GM12873 (cell line): ENCODE measurements around the gene GATA3.

Experiments
- CTCF ChIP-seq: IDR thresholded peaks from 2 replicates; pipeline ENCODE4 v1.5.1; 2012; ENCODE audit warnings: low read depth, mild to moderate bottlenecking, moderate library complexity, low read length, control low read depth; ENCODE audit not compliant: insufficient read depth; ENCODE audit errors: missing control alignments

The GATA3 gene

DNA sequence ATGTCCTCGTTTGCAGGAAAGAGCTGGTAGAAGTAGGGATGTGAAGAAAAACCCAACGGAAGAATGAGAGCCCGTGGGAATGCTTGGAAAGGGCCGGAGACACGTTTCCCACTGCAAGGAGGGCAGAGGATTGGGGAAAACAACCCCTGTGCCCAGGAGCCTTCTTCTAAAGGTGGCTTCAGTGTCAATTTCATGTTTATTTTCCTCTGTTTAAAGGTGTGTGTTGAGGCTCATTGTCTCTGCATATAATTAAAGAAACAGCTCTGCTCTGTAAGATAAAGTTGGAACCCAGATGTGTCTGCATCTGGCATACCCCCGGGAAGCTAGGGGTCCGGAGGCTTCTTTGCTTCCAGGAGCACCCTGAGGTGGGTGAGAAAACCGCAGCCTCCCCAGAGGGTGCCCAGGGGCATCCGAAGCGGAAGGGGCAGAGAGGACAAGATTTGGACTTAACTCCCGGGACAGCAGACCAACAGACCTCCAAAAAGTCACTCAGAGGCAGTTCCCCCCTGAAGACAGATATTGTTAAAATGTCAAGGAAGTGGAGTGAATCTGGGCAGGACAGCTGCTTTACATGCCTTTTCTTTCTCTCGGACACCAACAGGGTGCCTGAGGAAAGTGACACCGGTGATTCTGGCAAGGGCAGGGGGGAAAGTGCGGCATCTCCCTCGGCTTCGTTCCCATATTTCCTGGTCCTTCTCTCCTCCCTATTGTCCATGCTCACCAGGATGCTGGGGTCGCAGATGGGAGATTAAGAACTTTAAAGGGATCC, 8.6 kb upstream of the GATA3 start:
- TF ChIP-seq CTCF: no peak

GRCh38 chr10:8047452-8048280, 6.8 kb upstream of the GATA3 start:
- no peak for TF ChIP-seq CTCF

GRCh38 chr10:8048281-8049008, 6.0 kb upstream of the GATA3 start:
- no peak for TF ChIP-seq CTCF

DNA sequence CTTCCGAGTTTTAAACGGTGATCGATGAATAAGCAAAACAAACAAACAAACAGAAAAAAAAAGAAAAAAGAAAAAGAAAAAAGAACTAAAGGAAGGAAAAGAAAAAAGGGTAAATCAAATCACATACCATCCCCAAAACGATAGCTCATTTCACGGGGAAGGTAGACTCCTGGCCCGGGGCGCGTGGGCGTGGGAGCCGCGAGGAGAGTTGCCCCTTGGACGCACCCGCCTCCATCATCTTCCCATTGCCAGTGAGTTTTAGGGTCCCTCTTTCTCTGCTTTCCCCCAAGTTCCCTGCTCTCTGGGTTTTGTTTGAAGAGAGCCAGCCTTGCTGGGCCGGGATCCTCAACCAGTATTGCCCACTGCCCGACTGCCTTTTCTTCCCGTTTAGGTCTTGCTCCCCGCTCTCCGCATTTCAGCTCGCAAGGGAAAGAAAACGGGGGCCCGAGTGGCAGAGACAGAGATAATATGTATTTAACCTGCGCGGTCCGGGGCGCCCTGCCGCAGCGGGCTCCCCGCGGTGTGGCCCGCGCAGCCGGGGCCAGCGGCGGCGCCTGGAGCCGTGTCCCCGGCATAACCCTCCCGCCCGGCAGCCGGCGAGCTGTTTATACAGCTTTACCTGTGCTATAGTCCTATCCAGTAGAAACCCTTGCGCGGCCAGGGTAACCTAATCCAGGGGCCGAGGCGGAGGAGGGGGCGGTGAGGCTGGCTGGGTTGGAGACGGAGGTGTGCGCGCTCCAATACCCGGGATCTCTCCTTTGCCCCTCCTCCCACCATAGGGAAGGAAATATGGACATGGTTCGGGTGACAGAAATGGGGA, 5.2 kb upstream of the GATA3 start:
- TF ChIP-seq CTCF: no peak

- TF ChIP-seq CTCF: no peak
Measured at GRCh38 chr10:8049865-8050555, 4.5 kb upstream of the GATA3 start.

DNA sequence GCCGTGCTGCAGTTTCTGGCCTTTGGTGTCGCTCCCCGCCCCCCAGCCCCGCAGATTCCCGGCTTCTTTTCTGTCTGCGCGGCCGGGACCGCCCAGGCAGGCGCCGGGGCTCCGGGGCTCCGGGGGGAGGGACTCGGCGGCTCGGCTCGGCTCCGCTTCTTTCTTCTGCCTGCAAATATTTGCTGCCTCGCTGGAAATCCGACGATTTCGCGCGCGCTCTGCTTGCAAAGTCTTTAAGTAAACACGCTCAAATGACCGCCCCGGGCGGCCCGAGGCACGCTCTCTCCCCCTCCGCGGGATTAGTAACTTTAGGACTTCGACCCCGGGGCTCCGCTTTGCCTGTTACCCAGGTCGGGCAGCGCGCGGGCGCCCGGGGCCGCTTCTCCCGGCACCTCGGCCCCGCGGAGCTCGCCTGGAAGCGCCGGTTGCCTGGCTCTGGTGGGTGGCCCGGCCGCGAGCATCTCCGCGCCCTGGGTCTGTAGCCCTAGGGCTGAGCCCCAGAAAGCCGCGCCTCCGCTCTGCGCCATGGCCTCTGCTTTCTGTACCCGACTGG, 3.9 kb upstream of the GATA3 start:
- no peak for TF ChIP-seq CTCF
